ENCODE data around the gene IL17C.

Gene IL17C

DNA sequence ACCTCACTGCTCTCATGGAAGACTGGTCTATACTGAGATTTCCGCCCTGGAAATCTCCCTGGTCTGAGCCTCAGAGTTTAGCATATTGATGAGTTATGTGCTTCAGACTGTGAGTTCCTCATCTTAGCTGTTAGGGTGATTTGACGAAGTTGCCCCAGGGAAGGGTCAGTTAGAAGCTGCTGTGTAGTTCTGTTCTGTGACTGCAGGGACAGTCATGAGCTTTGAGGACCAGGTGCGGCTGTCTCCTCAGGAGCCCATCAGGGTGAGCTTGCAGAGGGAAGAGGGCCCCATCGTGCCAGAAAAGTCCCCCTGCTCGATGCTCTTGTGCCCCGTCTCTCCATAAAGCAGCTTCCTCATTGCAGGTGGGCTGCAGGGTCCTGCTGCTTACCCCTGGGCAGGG, 28.3 kb upstream of the IL17C start:
- no peak for DNase-seq (ENCODE audit: low read depth)

DNA sequence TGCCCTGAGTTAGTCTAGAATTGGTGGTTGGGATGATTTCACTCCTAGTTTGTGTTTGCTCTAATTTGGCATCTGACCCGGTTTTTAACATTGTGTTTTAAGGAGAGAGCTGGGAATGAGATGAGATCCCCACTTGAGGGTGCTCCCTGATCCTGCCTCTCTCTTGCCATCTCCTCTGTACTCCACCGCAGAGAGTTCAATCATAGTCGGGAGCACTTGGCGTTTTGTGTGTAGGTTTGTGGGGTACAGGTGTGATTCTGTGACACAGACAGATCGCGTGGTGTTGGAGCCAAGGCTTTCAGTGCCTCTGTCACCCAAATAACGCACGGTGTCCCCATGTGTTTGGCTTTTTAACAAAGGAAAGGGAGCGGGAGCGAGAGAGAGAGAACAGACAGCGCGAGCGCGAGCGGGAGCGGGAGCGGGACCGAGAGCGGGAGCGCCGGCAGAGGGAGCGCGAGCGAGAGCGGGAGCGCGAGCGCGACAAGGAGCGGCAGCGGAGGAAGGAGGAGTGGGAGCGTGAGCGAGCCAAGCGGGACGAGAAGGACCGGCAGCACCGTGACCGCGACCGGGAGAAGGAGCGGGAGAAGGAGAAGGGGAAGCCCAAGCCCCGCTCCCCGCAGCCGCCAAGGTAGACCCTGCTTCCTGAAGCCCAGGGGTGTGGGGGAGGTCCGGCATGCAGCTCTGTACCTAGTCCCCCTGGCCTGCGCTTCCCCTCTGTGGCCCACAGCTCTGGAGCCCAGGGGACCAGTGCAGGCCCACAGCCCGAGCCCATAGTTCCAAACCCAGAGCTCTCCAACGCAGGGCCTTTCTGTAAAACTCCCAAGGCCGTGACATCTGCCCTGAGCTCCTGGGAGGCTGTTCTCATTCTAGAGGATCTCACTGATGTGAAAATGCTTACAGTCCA, 27.2 kb upstream of the IL17C start:
- DNase-seq (ENCODE audit: low read depth), result no peak

DNA sequence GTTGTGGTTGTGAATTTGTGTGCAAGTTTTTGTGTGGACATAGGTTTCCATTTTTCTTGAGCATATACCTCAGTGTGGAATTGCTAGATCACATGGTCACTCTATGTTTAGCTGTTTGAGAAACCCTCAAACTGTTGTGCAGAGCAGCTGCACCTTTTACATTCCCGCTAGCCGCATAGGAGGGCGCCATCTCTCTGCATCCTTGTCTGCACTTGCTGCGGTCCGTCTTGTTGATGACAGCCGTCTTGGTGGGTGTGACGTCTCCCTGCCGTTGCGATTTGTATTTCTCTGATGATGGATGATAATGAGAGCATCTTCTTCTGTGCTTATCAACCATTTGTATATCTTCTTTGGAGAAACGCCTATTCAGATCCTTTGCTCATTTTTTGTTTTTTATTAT, 25.1 kb upstream of the IL17C start:
- no peak for DNase-seq (ENCODE audit: low read depth)

DNA sequence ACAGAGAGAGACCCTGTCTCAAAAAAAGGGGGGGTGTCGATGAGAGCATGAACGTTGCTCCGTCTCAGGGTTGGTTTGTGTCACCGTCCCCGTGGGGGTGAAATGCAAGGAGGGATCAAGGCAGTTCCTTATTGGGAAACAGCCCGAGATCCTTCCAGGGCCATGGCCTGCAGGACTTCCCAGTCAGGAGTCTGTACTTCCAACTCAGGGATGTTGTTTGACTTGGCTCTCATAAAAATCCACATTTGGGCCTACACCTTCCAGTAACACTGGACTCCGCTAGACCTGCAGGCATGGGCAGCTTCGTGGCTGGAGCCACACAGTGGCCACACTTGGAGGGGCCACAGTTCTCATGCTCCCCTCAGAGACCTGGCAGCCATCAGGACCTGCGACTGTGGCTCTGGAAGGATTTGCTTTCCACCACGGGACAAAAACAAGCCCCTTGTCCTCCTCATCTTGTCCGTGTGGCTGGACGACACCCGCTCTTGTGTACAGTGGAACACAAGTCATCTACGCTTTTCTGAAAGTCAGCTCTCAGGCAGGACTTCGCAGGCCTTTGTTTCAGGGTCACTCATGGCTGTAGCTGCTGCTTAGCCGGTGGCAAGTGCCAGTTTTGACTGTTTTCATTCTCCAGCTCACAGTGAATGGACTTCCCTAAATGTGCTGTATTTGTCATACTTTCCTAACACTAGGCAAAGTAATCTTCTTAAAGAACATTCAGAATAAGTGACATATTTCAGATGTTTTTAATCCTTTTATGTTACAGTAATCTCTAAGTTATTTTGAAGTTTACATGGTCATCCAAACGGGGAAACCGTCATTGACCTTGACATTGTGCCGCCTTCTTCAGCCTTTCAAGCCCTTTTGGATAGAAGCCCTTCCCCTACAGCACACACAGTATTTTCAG, 24.2 kb upstream of the IL17C start:
- DNase-seq (ENCODE audit: low read depth), result no peak

DNA sequence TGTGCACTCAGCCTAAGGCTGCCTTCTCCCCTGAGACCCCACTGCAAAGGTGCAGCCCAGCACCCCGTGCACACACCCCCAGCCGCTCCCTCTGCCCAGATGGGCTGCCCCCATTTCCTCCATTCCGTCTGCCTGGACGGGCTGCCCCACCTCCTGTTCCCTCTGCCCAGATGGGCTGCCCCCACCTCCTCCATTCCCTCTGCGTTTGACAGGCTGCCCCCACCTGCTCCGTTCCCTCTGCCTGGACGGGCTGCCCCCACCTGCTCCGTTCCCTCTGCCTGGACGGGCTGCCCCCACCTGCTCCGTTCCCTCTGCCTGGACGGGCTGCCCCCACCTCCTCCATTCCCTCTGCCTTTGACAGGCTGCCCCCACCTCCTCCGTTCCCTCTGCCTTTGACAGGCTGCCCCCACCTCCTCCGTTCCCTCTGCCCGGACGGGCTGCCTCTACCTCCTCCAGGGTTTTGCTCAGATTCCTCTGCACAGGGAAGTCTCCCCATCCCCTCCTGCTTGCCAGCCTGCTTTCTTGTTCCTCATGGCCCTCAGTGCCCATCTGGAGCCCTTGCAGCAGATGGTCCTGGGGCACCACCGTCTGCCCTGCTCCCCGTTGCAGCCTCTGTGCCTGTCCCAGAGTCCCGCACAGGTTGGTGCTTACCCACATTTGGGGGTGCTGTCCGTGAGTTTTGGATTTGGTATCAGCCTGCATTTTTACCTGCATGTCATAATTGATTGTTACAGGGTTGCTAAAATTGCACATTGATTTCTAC, 23.4 kb upstream of the IL17C start:
- no peak for DNase-seq (ENCODE audit: low read depth)

DNA sequence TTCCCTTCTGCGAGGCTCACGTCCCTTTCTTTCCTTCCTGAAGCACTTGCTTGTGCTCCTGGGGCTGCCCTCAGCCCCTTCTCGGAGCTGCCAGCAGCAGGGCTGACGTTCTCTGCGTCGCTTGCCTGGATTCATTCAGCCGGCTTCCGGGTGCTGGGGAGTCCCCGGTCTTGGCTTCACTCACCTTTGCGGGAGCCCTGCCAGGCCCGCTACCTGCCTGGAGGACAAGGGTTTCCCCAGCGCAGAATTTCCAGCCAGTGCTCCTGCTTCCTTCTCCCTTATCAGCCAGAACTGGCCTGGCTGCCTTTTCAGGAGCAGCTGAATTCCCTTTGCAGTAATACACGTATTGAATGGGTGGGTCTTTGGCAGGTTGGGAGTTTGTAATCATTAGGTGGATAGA, 22.1 kb upstream of the IL17C start:
- DNase-seq (ENCODE audit: low read depth), result no peak

DNA sequence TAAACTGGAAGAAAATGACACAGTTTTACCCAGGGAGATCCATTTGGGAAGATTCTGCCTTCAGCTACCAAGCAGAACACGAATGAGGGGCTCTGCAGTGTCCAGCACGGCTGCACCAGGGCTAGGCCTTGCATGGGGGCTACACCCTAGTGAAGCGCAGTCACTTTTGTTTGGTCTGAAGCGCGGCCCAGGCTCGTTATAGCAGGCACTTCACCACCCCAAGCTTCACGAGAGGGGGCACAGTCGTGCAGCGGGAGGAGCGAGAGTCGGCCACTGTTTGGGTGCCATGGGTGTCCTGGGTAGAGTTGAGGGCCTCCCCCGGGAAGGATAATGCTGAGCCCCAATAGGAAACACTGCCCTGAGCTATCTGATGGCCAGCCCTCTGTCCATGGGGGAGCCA, 21.6 kb upstream of the IL17C start:
- DNase-seq (ENCODE audit: low read depth), result no peak

DNA sequence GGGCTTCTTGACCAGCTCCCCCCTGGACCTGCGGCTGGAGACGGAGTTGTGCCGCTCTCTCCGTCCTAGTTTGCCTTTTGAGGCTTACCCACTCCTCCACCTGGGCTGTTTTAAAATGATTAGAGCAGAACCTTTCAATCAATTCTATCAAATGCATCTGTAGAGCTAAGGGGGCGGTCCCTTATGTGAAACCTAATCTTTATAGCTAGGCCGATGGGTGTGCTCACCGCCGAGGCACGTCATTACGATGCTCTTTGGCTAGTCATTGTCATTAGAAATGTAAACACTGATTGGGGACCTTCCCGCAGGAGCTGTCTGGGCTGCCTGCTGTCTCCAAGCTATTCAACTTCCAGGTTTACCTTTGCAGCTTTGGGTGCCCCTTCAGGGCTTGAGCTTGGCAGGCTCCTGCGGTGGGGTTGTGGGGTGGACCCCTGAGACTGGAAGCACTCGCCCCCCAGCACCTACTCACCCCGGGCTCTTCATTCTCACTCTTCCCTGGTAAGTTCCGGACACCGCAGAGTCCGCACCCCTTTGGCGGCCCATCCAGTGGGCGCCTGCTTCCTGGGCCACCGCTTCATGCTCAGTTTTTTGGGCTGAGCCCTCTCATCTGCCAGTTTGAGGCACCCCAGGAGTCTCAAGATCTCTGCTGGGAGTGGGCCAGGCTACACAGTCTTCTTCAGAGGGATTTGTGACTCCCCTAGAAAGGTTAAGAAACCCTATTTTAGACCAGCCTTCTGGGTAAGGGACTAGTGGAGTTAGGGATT, 20.9 kb upstream of the IL17C start:
- DNase-seq (ENCODE audit: low read depth), result no peak

DNA sequence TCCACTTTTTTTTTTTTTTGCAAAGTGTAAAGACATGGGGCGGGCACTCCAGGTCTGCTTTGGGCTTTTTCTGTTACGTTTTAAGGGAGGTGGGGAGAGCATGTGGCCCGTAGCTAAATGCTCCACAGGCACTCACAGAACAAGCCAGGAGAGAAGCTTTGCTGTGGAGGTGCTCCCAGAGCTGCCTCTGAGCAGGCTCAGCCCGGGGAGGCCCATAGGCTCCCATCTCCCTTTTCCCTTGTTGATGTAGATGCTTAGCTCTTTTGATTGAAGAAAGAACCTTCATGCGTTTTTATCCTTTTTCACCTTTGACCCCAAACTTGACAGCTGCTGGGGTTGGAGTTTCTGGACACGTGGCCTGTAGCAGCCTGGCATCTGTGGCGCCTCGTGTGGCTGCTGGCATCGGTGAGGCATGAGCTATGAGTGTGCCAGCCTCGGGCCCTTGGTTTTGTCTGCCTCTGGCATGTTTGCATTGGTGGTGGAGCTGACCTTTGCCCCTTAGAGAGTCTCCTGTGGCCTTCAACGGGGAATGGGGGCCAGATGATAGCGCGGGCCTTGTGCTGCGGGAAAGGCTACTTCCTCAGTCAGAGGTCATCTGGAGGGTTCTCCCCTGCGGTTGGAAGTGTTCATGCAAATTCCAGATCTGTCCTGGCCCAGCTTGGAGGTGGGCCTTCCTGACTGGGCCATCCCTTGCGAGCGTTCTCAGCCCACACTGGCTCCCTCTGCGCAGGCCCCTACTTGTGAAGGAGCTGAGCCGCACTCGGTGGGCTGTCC, 20.0 kb upstream of the IL17C start:
- DNase-seq (ENCODE audit: low read depth), result no peak

DNA sequence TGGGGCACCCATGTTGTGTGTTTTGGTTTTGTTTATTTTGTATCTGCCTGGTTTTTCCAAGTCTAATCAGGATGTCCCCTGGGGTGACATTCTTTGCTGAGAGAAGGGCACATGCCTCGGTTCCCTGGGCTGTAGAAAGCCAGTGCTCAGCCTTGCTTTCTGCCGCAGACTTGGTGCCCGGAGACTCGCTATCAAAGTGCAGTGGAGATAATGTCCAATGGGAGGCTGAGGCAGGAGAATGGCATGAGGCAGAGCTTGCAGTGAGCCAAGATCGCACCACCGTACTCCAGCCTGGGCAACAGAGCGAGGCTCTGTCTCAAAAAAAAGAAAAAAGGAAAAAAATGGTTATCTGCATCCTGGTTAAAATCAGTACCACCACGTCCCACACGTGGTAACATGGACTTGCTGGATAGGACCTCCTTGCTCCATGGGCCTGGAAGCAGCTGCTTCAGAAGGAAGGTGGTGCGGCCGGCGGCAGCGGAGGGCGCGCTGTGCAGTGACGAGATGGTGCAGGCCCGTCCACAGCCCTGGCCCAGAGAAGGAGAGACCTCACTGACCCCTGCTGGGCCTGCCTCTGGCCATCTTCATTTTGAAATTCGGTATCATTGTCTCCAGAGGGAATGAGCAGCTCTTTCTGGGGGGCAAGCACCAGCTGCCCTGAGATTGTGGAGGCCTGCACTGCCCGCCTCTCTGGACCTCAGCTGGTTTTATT, 19.3 kb upstream of the IL17C start:
- no peak for DNase-seq (ENCODE audit: low read depth)

DNA sequence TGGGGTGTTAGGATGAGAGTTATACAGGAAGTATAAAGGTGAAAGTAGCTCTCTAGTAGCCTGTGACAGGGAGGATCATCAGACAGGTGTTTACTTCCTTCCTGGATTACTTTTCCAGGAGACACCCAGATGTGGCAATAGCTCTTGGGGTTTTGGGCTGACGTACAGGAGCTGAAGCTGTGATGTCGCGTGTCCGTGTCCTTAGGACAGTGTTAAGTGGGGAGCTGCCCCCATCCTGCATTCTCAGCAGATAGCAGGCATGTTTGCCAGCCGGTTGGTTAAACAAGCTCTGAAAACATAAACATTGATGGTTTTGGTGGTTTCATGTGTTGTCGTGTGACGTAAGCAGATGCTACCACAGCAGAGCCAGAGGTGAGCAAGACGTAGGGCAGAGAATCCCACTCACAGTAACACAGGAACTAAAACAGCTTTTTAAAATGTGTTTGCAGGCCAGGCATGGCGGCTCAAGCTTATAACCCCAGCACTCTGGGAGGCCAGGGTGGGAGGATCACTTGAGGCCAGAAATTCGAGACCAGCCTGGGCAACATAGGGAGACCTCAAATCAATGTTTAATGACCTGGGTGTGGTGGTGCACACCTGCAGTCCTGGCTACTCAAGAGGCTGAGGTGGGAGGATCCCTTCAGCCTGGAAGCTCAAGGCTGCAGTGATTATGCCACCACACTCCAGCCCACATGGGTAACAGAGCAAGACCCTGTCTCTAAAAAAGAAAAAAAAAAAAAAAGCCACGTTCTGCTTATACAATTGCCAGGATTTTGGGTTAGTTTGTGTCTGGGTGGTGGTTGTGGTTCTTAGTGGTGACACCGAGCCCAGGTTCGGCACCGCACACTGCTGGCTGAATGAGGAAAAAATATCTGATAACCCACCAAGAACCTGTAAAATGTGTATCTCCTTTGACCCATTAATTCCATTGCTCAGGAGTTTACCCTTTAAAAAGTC, 18.2 kb upstream of the IL17C start:
- peak; percentile 55 for DNase-seq (ENCODE audit: low read depth)

DNA sequence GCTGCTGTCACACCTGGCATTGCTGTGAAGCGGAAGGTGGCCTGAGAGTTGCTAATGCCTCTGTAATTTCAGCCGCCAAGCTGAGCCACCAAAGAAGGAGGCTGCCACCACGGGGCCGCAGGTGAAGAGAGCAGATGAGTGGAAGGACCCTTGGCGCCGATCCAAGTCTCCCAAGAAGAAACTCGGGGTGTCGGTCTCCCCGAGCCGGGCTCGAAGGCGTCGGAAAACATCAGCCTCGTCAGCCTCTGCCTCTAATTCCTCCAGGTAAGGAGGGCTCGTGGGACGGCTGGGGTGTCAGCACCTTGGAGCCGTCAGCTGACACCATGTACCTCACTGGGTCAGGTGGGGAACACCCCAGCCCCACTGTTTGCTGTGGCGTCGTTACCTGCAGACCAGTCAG, 16.2 kb upstream of the IL17C start:
- DNase-seq (ENCODE audit: low read depth), result no peak

DNA sequence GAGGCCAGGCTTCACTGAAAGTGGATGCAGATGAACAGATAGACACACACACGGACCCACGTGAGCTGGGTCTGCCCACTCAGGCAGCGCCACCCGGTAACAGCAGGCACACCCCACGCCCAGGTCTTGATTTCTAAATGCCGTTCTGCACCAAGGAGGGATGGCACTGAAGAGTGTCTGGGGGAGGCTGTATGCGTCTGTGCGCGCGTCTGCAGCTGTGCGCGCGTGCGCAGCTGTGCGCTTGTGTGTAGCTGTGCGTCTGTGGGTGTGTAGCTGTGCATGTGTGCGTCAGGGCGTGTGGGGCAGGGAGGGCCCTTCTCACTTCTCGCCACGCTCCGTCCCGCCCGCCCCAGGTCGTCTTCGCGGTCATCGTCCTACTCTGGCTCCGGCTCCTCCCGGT, 15.5 kb upstream of the IL17C start:
- DNase-seq (ENCODE audit: low read depth), result no peak

DNA sequence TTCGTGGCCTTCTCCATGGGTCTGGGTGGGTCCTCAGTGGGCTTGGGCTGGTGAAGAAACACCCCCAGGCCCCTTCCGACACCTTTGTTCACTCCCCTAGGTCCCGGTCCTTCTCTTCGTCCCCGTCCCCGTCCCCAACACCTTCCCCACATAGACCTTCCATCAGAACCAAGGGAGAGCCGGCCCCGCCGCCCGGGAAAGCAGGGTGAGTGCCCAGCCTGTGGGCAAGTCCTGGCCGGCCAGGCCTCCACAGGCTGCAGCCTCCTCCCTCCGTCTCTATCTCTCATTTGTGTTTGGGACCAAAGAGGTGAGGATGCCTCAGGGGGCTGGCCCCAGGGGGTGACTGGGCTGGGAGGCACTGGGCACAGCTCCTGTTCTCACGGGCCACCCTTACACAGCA, 14.5 kb upstream of the IL17C start:
- no peak for DNase-seq (ENCODE audit: low read depth)

DNA sequence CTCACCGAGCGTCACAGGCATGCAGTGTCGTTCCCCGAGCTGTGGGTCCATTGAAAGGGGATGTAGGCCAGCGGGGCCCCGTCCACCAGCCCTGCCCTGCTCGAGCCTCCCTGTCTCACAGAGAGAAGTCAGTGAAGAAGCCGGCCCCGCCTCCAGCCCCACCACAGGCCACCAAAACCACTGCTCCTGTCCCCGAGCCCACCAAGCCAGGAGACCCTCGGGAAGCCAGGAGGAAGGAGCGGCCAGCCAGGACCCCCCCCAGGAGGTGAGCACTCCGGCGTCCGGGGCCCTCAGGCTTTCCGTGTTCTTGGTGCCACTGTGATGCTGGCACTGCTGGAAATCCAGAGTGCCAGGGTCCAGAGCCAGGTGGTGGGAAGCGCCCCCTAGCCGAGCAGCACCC, 13.9 kb upstream of the IL17C start:
- DNase-seq (ENCODE audit: low read depth), result no peak

DNA sequence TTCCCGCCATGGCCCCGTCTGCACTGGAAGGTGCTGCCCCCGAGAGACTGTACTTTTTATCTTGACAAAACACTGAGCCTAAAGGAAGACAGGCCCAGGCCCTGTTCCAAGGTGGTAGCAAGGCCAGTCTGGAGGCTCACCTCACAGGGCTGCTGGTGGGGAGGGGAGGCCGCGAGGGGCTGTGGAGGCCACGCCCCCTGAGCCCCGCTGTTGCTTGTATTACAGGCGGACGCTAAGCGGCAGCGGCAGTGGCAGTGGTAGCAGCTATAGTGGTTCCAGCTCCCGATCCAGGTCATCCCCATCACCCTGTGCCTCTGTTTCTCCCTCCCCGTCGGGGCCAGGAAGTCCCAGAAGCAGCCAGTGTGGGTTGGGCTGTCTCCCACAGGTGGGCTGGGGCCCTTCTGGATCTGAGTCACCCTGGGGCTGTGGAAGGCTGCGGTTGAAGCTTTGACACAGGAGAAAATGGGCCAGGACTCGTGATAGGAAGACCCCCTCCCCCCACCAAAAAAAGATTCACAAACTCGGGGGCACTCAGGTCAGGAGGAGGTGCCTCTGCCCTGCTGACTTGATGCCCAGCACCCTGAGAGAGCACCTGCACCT, 13.3 kb upstream of the IL17C start:
- no peak for DNase-seq (ENCODE audit: low read depth)

DNA sequence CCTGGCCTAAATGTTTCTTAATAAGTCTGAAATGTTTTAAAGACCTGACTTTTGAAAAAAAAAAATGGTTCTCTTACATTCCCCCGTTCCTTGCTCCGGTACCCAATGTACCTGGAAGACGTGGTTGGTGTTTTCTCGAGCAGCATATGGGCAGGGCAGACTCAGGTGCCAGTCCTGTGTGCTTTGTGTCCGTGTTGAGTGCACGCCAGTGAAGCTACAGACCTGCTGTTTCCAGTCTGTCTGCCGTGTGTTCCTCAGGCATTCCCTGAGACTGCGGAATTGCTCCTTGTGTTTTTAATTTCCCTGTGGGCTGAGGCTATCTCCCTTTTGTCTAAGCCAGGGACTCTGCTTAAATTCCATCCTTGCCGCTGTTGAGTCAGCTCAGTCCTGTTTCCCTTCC, 11.7 kb upstream of the IL17C start:
- no peak for DNase-seq (ENCODE audit: low read depth)

DNA sequence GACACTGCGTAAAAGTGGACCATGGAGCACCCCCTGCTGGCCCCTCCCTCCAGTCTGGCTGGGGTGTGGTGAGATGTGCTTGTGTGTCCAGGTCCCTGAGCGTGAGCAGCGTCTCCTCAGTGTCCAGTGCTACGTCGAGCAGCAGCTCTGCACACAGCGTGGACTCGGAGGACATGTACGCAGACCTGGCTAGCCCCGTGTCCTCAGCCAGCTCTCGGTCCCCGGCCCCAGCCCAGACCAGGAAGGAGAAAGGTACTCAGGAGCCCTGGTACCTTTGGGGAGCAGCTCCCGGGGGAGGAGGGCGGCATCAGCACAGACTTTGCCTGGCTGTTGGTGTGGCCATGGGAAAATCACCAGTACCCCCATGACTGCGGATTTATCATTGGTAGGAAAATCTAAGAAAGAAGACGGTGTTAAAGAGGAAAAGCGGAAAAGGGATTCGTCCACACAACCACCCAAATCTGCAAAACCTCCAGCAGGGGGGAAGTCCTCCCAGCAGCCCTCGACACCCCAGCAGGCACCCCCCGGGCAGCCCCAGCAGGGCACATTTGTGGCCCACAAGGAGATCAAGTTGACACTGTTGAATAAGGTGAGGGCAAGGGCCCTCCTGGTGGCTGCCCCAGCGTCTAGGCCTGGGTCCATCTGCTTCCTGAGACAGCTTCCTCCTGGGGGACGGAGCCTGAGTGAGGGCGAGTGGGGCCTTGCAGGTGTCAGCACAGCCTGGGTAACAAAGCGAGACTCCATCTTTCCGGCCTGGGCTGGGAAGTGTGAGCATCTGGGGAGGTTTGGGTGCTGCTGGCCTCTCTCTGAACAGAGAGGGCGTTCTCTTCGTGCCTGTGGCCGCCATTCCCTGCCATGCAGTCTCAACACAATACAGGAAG, 10.6 kb upstream of the IL17C start:
- no peak for DNase-seq (ENCODE audit: low read depth)

Measured in stimulated activated CD8-positive, alpha-beta memory T cell treated with anti-CD3 and anti-CD28 coated beads, Interleukin-12 subunit alpha, Interleukin-12 subunit beta, amount 100 ng/mL, for 4 hours (primary cell).